Activated CD4-positive, alpha-beta T cell treated with anti-CD3 and anti-CD28 coated beads for 4 hours (primary cell): Measurements from ENCODE around the gene UBLCP1.
"Not testable (repeated sequence)": the region's sequence is repeated elsewhere in the genome, so short reads cannot be mapped to it uniquely, and the experiment has no call there.

ENCODE experiments used
- DNase-seq, 2 donors: peaks; one replicate each; pipeline ENCODE4 v3.0.0-alpha.2; 2020

Gene UBLCP1

GRCh38 chr5:159262859-159263568 is at the start of gene UBLCP1:
UBLCP1 (plus strand) TSS chr5:159263290; CDS start chr5:159268916, 5,626 bp downstream.
- peak; percentile 73 to 74 for DNase-seq

DNA sequence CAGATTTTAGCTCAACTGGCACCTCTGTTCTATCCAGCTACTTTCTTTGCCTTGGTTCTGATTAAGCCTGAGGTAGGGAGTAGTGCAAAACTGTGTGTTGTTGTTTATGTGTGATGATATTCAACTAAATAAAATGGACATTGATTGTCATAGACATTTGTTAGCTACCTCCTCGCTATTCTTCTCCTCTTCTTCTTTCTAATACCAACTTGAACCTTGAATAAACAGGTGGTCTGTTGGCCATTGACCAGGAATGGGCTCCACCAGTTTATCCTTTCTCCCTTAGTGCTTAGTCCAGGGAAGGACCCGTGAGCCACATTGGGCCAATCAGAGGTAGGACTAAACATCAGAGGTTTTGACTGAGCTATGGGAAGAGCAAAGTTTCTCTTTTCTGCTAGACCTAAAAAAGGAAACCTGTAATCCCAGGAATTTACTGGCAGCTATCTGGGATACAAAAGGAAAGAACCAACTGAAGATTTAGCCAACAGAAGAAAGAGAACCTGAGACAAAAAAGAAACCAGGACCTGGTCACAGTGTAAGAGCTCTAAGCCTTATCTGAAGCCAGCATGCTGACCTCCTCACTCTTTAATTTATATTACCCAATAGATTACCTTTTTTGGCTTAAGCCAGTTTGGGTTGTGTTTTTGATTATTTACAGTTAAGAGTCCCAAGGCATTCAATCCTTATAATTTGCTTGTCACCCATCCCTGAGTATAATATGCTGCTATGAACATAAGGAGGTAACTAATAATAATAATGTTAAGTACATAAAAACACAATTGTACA is 48.4 kb upstream of the UBLCP1 start:
- DNase-seq, result no peak

- no peak for DNase-seq
These were observed 47.2 kb upstream of the UBLCP1 start for GRCh38 chr5:159215886-159216285.

DNA sequence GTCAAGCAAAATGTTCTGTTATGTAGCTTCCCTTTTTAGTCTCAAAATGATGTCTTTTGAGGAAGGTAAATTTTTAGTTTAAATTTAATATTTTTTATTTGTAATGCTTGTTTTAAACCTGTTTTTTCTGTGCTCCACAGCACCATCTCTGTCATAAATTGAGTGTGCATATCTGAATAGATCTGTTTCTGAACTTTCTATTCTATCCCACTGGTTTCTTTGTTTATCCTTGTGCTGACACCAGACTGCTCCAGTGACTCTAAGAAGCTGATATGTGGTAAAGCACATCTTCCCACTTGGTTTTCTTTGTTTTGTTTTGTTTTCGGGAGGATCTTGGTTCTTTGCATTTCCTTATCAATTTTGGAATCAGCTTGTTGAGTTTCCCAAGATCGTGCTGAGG is 46.6 kb upstream of the UBLCP1 start:
- no peak for DNase-seq

GRCh38 chr5:159217236-159217635 is 45.9 kb upstream of the UBLCP1 start:
- no peak for DNase-seq

DNA sequence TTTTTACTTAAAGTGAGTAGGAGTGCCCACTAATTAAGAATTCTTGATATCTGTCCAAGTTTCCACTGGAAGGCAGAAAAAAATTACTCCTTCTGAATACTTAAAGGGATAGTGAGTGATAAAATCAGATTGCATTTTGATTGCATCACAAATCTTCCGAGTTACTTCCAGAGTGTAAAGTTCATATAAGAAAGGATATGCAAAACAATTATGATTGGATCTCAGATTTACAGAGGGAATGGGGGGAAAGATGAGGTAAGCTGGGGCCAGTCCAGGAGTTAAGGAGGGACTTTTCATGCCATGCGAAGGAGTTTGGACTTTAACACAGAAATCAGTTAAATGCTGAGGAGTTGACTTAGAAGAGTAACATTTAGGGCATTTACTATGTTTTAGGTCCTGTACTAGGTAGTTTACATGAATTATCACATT is 44.5 kb upstream of the UBLCP1 start:
- no peak for DNase-seq

- DNase-seq, result no peak
These were observed 42.9 kb upstream of the UBLCP1 start for GRCh38 chr5:159220206-159220605.

DNA sequence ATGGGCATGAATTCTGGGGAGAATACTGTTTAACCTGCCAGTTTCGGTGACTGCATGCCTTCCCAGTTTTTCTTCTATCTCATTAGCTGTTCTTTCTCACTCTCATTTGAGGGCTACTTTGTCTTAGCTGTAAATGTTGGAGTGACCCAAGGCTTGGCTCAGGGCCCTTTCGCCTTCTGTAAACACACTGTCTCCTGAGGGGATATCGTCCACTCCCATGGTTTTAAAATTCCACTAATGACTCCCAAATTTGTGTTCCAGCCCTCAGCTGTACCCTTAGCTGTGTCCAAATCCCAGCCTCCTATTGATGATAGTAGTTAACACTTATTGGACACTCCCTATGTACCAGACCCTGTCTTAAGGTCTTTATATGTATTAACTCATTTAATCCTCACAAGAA is 39.6 kb upstream of the UBLCP1 start:
- no peak for DNase-seq

DNA sequence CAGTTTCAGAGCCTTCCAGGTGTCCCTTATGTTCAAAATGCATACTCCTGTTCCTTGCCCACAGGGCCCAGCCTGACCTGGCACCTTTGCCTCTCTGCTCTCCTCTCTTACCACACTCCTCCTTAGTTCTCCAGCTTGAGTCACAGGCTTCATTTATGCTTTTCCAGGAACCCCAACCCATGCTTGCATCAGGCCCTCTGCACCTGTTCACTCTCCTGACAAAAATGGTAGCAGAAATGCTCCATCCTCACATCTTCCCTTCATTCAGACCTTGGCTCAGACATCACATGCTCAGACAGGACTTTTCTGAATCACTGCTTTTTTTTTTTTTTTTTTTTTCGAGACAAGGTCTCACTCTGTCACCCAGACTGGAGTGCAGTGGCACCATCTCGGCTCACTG is 38.6 kb upstream of the UBLCP1 start:
- DNase-seq, result no peak

DNA sequence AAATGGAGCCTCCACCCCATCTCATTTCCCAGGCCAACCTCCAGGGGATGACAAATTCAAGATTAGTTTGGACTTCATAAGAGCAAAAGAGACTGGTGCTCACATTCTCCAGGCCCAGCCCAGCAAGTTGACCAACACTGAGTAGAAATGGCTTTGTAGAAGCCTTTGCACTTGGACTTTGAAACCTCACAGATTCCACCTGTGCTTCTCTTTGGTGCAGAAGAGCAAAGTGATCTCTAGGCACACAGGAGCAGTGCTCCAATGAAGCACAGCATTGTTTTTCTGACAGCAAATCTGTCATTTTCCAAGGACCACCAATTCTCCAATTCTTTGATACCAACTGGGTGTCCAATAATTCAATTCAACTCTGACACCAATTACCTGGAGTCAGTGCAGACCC is 36.6 kb upstream of the UBLCP1 start:
- DNase-seq, result no peak

GRCh38 chr5:159227452-159227851 is 35.6 kb upstream of the UBLCP1 start:
- DNase-seq, result no peak

DNA sequence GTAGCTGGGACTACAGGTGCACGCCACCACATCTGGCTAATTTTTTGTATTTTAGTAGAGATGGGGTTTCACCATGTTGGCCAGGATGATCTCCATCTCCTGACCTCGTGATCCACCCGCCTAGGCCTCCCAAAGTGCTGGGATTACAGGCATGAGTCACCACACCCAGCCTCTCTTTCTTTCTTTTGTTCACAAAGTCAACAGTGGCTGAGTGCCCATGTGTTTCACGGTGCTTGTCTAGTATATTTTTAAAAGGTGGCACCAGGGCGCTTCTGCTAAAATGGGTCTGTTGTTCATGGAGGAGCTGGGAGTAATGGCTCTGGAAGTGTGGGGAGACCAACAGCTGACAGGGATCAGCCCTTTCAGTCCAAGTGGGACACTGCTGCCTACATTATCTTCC is 35.0 kb upstream of the UBLCP1 start:
- DNase-seq, result not testable (repeated sequence)

- no peak for DNase-seq
These were observed 32.4 kb upstream of the UBLCP1 start for GRCh38 chr5:159230657-159231056.

GRCh38 chr5:159231167-159231566 is 31.9 kb upstream of the UBLCP1 start:
- DNase-seq, result no peak

GRCh38 chr5:159235871-159236520 is 27.1 kb upstream of the UBLCP1 start:
- not testable (repeated sequence) for DNase-seq

DNA sequence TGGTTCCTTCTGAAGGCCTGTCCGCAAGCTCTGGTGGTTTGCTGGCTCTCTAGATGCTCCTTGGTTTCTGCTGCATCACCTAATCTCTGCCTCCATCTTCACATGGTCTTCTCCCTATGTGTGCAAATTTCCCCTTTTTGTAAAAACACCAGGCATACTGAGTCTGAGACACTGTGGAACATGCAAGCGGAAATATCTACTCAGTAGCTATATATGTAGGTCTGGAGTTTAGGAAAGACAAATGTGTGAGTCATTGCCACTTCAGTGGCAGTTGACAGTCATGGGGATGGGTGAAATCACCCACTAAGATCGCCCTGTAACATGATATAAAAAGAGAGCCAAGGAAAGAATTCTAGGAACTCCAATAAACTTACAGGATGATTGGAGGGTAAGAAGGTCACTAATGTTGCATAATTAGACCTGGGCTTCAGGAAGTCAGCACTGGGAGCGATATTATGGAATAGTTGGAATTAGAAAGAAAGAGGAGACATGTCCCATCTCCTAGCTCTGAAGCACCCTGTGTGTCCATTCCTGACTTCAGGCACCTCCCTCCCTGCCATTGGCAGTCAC is 22.7 kb upstream of the UBLCP1 start:
- peak; percentile 5 to 9 for DNase-seq

DNA sequence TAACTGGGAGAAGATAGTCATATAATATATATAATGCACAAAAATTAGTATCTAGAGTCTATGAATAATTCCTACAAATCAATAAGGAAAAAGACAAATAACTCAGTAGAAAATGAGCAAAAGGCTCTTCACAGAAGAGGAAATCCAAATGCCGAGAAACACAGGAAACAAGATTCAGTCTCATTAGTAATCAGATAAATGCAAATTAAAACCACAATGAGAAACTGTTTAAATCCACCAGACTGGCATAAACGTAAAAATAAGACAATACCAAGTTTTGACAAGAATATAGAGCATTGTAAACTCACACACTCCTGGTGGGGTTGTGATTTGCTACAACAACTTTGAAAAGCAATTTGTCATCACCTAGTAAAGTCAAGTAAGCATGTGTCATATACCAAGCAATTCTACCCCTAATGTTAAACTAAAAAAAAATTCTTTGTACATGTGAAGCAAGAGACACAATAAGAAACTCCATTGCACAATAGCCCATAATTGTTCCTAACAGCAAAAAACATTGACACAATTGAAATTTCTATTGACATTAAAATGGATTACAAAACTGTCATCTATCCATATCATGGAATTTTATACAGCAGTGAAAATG is 21.0 kb upstream of the UBLCP1 start:
- DNase-seq, result no peak

DNA sequence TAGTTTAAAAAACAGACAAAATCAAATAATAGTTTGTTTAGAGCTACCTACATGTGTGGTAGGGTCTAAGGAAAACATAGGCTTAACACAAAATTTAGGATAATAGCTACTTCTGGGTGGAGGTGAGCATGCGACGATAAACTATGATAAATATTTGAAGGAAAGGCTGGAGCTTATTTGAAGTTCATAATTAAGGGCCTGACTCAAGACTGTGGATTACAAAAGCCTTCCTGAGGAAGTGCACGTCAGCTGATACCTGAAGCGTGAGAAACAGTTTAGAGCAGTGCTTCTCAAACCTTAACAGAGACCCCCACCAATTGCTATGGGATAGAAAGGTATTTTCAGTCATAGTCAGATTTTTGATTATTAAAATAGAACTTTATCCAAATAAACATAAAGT is 20.4 kb upstream of the UBLCP1 start:
- no peak for DNase-seq

- no peak for DNase-seq
These were observed 19.7 kb upstream of the UBLCP1 start for GRCh38 chr5:159243385-159243784.

GRCh38 chr5:159244163-159244562 is 18.9 kb upstream of the UBLCP1 start:
- no peak for DNase-seq

GRCh38 chr5:159244890-159245289 is 18.2 kb upstream of the UBLCP1 start:
- DNase-seq, result no peak

DNA sequence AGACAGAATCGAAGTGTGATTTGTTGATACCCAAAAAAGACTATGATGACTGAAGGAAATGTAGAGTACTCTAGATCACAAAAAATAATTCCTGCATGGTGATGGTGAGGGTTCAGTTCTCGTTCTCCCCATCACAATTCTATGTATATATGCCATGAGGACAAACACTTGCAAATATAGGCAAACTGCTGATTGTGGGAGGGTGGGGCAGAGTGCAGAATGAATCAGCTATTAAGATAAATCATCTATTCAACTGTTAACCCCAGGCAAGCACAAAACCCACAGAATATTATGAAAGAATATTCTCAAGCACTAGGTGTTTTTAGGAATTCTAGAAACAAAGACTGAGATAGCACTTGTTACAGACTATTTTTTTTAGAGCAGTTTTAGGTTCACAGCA is 13.9 kb upstream of the UBLCP1 start:
- no peak for DNase-seq

DNA sequence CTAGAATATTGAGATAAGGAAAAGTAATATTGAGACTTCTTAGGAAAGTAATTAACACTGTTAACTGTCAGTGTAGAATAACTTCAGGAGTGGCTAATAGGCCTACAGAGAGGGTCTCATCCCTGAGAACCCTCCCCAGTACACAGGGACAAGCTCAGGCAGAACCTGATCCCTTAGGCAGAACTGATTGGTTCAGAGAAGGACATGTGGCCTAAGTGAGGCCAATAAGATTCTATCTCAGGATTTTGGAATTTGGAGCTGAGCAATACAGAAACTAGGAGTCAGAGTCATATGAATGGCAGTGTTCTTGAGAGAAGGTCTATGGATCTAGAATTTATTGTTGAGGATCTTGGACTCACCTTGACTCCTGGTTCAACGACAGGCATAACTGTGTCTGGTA is 10.9 kb upstream of the UBLCP1 start:
- DNase-seq, result no peak
